ENCODE results near the gene ACP7. TPM values are rescaled to one million over a fixed set of nuclear protein-coding genes. Genes with fewer than 3 reads are reported as not detected.

Gene ACP7
- total RNA-seq, 1 experiment from 2014 or later, result 0.11 TPM

DNA sequence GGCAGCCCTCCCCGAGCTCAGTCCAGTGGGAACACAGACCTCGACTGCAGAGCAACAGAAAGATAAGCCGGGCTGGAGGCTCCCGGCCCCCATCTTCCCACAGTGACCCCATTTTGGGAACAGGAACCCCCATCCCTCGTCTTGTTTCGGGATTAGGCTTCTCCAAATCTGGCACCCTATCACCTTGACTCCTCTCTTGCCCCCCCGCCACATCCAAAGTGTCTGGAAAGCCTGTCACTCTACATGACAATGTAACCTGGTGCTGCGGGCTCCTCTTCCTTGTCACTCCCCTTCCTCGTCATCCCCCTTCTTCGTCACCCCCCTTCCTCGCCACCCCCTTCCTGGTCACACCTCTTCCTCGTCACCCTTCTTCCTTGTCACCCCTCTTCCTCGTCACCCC is 51.5 kb downstream of the ACP7 start (continued):
- TF ChIP-seq, protein P1, sequence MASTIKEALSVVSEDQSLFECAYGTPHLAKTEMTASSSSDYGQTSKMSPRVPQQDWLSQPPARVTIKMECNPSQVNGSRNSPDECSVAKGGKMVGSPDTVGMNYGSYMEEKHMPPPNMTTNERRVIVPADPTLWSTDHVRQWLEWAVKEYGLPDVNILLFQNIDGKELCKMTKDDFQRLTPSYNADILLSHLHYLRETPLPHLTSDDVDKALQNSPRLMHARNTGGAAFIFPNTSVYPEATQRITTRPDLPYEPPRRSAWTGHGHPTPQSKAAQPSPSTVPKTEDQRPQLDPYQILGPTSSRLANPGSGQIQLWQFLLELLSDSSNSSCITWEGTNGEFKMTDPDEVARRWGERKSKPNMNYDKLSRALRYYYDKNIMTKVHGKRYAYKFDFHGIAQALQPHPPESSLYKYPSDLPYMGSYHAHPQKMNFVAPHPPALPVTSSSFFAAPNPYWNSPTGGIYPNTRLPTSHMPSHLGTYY (CRISPR knock-in tag; IDR thresholded peaks at IDR 0.05), result no peak
- TF ChIP-seq CBFB (CRISPR knock-in tag; IDR thresholded peaks at IDR 0.05; ENCODE audit: low read depth), result no peak
- TF ChIP-seq, protein P2, sequence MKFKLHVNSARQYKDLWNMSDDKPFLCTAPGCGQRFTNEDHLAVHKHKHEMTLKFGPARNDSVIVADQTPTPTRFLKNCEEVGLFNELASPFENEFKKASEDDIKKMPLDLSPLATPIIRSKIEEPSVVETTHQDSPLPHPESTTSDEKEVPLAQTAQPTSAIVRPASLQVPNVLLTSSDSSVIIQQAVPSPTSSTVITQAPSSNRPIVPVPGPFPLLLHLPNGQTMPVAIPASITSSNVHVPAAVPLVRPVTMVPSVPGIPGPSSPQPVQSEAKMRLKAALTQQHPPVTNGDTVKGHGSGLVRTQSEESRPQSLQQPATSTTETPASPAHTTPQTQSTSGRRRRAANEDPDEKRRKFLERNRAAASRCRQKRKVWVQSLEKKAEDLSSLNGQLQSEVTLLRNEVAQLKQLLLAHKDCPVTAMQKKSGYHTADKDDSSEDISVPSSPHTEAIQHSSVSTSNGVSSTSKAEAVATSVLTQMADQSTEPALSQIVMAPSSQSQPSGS (CRISPR knock-in tag; IDR thresholded peaks at IDR 0.05; ENCODE audit: borderline replicate concordance, low read depth), result no peak
- TF ChIP-seq, protein P3, sequence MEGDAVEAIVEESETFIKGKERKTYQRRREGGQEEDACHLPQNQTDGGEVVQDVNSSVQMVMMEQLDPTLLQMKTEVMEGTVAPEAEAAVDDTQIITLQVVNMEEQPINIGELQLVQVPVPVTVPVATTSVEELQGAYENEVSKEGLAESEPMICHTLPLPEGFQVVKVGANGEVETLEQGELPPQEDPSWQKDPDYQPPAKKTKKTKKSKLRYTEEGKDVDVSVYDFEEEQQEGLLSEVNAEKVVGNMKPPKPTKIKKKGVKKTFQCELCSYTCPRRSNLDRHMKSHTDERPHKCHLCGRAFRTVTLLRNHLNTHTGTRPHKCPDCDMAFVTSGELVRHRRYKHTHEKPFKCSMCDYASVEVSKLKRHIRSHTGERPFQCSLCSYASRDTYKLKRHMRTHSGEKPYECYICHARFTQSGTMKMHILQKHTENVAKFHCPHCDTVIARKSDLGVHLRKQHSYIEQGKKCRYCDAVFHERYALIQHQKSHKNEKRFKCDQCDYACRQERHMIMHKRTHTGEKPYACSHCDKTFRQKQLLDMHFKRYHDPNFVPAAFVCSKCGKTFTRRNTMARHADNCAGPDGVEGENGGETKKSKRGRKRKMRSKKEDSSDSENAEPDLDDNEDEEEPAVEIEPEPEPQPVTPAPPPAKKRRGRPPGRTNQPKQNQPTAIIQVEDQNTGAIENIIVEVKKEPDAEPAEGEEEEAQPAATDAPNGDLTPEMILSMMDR (IDR thresholded peaks at IDR 0.05), result no peak
- TF ChIP-seq, protein P4, sequence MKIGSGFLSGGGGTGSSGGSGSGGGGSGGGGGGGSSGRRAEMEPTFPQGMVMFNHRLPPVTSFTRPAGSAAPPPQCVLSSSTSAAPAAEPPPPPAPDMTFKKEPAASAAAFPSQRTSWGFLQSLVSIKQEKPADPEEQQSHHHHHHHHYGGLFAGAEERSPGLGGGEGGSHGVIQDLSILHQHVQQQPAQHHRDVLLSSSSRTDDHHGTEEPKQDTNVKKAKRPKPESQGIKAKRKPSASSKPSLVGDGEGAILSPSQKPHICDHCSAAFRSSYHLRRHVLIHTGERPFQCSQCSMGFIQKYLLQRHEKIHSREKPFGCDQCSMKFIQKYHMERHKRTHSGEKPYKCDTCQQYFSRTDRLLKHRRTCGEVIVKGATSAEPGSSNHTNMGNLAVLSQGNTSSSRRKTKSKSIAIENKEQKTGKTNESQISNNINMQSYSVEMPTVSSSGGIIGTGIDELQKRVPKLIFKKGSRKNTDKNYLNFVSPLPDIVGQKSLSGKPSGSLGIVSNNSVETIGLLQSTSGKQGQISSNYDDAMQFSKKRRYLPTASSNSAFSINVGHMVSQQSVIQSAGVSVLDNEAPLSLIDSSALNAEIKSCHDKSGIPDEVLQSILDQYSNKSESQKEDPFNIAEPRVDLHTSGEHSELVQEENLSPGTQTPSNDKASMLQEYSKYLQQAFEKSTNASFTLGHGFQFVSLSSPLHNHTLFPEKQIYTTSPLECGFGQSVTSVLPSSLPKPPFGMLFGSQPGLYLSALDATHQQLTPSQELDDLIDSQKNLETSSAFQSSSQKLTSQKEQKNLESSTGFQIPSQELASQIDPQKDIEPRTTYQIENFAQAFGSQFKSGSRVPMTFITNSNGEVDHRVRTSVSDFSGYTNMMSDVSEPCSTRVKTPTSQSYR (CRISPR knock-in tag; IDR thresholded peaks at IDR 0.05), result no peak

DNA sequence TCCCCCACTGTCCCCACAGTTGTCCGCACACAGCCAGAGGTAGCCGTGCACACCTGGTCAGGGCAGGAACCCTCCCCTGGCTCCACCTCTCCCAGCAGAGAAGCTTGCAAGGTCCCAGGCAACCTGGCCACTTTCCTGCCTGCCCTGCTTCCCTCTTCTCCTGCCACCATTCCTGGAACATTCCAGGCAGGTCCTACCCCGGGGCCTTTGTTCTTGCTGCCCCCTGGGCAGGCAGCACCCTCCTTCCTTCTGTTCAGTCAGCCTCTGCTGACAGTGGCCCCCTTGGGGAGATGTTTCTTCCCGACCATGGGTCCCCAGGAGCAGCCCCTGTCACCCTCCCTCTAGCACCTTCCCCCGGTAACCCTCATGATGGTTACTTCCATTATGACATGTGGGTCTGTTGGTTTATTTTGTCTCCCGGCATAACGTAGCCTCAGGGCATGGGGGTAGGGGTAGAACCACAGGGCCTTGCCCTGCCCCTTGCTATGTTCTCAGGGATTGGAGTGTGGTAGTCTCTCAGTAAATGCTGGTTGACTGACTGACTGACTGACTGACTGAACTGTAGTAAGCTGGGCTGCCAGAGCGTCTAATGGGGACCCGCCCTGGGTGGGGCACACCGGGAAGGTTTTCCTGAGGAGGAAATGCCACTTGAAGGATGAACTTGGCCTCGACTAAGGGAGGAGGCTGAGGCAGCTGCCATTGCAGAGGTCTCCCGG is 52.2 kb downstream of the ACP7 start:
- Mint-ChIP-seq H3K27ac (peak overlapping the region; percentile 68; the same call in 1 of the 2 replicates), H3K36me3 (no peaks in the 10 kb centered on the region), H3K4me1 (peaks cover 95% of the 10 kb centered on the region), H3K4me3 (no peak overlapping the region), H3K9me3 (no peaks in the 10 kb centered on the region), H3K27me3 (ENCODE audit: low read depth) (no peaks in the 10 kb centered on the region)
- no peak for ATAC-seq
- CTCF ChIA-PET, result interaction anchor here (0.6 to 1.4 kb wide), 3 partner anchors 25 to 174 kb away, joined by 3 to 6 read pairs (median 3); no protein-coding TSS in a partner anchor
- DNase-seq (ENCODE audit: low spot score), result no peak
- POLR2A ChIA-PET, result no interaction called here
- TF ChIP-seq ZNF219 (CRISPR knock-in tag; IDR thresholded peaks at IDR 0.05; ENCODE audit: borderline replicate concordance) (no peak), EMX1 (CRISPR knock-in tag; IDR thresholded peaks at IDR 0.05) (no peak), ELF4 (CRISPR knock-in tag; IDR thresholded peaks at IDR 0.05; ENCODE audit: low read depth) (no peak), ESRRA (CRISPR knock-in tag; IDR thresholded peaks at IDR 0.05; ENCODE audit: borderline replicate concordance) (no peak), NFE2L1 (CRISPR knock-in tag; IDR thresholded peaks at IDR 0.05) (no peak), ATF1 (CRISPR knock-in tag; IDR thresholded peaks at IDR 0.05) (no peak)
- TF ChIP-seq, protein P4 (CRISPR knock-in tag; IDR thresholded peaks at IDR 0.05), result no peak
- TF ChIP-seq, protein P5, sequence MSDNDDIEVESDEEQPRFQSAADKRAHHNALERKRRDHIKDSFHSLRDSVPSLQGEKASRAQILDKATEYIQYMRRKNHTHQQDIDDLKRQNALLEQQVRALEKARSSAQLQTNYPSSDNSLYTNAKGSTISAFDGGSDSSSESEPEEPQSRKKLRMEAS (CRISPR knock-in tag; IDR thresholded peaks at IDR 0.05), result no peak
- TF ChIP-seq, protein P6, sequence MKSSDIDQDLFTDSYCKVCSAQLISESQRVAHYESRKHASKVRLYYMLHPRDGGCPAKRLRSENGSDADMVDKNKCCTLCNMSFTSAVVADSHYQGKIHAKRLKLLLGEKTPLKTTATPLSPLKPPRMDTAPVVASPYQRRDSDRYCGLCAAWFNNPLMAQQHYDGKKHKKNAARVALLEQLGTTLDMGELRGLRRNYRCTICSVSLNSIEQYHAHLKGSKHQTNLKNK (CRISPR knock-in tag; IDR thresholded peaks at IDR 0.05), result no peak
- TF ChIP-seq, protein P1 (CRISPR knock-in tag; IDR thresholded peaks at IDR 0.05), result no peak
- TF ChIP-seq, protein P7, sequence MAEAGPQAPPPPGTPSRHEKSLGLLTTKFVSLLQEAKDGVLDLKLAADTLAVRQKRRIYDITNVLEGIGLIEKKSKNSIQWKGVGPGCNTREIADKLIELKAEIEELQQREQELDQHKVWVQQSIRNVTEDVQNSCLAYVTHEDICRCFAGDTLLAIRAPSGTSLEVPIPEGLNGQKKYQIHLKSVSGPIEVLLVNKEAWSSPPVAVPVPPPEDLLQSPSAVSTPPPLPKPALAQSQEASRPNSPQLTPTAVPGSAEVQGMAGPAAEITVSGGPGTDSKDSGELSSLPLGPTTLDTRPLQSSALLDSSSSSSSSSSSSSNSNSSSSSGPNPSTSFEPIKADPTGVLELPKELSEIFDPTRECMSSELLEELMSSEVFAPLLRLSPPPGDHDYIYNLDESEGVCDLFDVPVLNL (CRISPR knock-in tag; IDR thresholded peaks at IDR 0.05; ENCODE audit: borderline replicate concordance, low read depth), result no peak
- TF ChIP-seq, protein P8, sequence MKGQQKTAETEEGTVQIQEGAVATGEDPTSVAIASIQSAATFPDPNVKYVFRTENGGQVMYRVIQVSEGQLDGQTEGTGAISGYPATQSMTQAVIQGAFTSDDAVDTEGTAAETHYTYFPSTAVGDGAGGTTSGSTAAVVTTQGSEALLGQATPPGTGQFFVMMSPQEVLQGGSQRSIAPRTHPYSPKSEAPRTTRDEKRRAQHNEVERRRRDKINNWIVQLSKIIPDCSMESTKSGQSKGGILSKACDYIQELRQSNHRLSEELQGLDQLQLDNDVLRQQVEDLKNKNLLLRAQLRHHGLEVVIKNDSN (CRISPR knock-in tag; IDR thresholded peaks at IDR 0.05), result no peak
- TF ChIP-seq, protein P9, sequence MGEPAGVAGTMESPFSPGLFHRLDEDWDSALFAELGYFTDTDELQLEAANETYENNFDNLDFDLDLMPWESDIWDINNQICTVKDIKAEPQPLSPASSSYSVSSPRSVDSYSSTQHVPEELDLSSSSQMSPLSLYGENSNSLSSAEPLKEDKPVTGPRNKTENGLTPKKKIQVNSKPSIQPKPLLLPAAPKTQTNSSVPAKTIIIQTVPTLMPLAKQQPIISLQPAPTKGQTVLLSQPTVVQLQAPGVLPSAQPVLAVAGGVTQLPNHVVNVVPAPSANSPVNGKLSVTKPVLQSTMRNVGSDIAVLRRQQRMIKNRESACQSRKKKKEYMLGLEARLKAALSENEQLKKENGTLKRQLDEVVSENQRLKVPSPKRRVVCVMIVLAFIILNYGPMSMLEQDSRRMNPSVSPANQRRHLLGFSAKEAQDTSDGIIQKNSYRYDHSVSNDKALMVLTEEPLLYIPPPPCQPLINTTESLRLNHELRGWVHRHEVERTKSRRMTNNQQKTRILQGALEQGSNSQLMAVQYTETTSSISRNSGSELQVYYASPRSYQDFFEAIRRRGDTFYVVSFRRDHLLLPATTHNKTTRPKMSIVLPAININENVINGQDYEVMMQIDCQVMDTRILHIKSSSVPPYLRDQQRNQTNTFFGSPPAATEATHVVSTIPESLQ (CRISPR knock-in tag; IDR thresholded peaks at IDR 0.05), result no peak
